NB4 (cell line): ENCODE results near the gene KLK14.

Experiments used
- CTCF ChIP-seq: IDR thresholded peaks from one replicate; pipeline ENCODE4 v1.5.1; 2012; ENCODE audit warnings: low read depth, low read length
- POLR2A ChIP-seq: IDR thresholded peaks from 2 replicates; pipeline ENCODE4 v1.6.1; 2011; ENCODE audit warnings: mild to moderate bottlenecking; ENCODE audit not compliant: insufficient read length; ENCODE audit errors: extremely low read depth

- no peak for TF ChIP-seq CTCF
- no peak for TF ChIP-seq POLR2A
These were observed 36.4 kb upstream of the KLK14 start for GRCh38 chr19:51119101-51119500.
